Measurements from ENCODE around the gene CDK16.

The CDK16 gene

GRCh38 chrX:47209508-47210238 is 8.8 kb upstream of the CDK16 start:
- DNase-seq, result no peak

- DNase-seq, result no peak
These were observed 7.6 kb upstream of the CDK16 start for GRCh38 chrX:47210661-47211425.

GRCh38 chrX:47212381-47213293 is 5.8 kb upstream of the CDK16 start:
- DNase-seq, result no peak

GRCh38 chrX:47214435-47215077 is 3.9 kb upstream of the CDK16 start:
- DNase-seq, result no peak

- no peak for DNase-seq
These were observed 3.1 kb upstream of the CDK16 start for GRCh38 chrX:47215291-47215900.

- DNase-seq, result no peak
These were observed 2.0 kb upstream of the CDK16 start for GRCh38 chrX:47216393-47216925.

- peak; percentile 37 for DNase-seq
These were observed 1.2 kb upstream of the CDK16 start for GRCh38 chrX:47217121-47217851.

- peak; percentile 98 for DNase-seq
These were observed 615 bp upstream of the CDK16 start for GRCh38 chrX:47217852-47218279.

GRCh38 chrX:47218920-47219815 is 687 bp downstream of the CDK16 start:
- peak; percentile 68 for DNase-seq

- no peak for DNase-seq
These were observed 3.3 kb downstream of the CDK16 start for GRCh38 chrX:47221756-47222155.

- DNase-seq, result no peak
These were observed 4.4 kb downstream of the CDK16 start for GRCh38 chrX:47222751-47223350.

GRCh38 chrX:47223476-47224250 is 5.2 kb downstream of the CDK16 start:
- DNase-seq, result no peak

GRCh38 chrX:47224266-47224895 is 5.9 kb downstream of the CDK16 start:
- DNase-seq, result no peak

GRCh38 chrX:47224896-47225290 is 6.4 kb downstream of the CDK16 start:
- no peak for DNase-seq

- no peak for DNase-seq
These were observed 7.6 kb downstream of the CDK16 start for GRCh38 chrX:47226071-47226470.

- no peak for DNase-seq
These were observed 8.3 kb downstream of the CDK16 start for GRCh38 chrX:47226531-47227333.

- DNase-seq, result no peak
These were observed 8.8 kb downstream of the CDK16 start for GRCh38 chrX:47227334-47227583.
